Stomach (tissue), 4 donors: ENCODE measurements around the gene AMTN.

ENCODE experiments used
- POLR2A ChIP-seq, 4 donors: fragments of 450-650 bp; IDR thresholded peaks; one replicate each; pipeline ENCODE4 v1.6.1; 2016; ENCODE audit warnings: antibody characterized with exemption in 4 of 4, control low read depth in 2 of 4, mild to moderate bottlenecking in 1 of 4, moderate library complexity in 1 of 4
- TF ChIP-seq, protein P1 (sequence below), 7 experiments: fragments of 450-650 bp in 4 of 7; fragments of 200-600 bp in 3 of 7; sonication (generic) in 3 of 7; IDR thresholded peaks; one replicate each; pipeline ENCODE4 v1.5.1; 2016 to 2019; ENCODE audit warnings: antibody characterized with exemption in 7 of 7, control low read depth in 2 of 7, mild to moderate bottlenecking in 1 of 7

GRCh38 chr4:70471897-70472296 is 46.5 kb upstream of the AMTN start, which contains the start of gene MUC7:
- TF ChIP-seq, protein P1, sequence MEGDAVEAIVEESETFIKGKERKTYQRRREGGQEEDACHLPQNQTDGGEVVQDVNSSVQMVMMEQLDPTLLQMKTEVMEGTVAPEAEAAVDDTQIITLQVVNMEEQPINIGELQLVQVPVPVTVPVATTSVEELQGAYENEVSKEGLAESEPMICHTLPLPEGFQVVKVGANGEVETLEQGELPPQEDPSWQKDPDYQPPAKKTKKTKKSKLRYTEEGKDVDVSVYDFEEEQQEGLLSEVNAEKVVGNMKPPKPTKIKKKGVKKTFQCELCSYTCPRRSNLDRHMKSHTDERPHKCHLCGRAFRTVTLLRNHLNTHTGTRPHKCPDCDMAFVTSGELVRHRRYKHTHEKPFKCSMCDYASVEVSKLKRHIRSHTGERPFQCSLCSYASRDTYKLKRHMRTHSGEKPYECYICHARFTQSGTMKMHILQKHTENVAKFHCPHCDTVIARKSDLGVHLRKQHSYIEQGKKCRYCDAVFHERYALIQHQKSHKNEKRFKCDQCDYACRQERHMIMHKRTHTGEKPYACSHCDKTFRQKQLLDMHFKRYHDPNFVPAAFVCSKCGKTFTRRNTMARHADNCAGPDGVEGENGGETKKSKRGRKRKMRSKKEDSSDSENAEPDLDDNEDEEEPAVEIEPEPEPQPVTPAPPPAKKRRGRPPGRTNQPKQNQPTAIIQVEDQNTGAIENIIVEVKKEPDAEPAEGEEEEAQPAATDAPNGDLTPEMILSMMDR (IDR thresholded peaks at IDR 0.05): no peak
- no peak for TF ChIP-seq POLR2A (IDR thresholded peaks at IDR 0.05)
